ENCODE results near the gene SORCS2. TPM values are rescaled to one million over a fixed set of nuclear protein-coding genes. Genes with fewer than 3 reads are reported as not detected.

SORCS2 gene
- total RNA-seq, 1 donor from 2014 or later, result not detected

- H3K9me3 Mint-ChIP-seq, result no peaks in the 10 kb centered on the region
- H3K27ac Mint-ChIP-seq, result no peak overlapping the region
- ChIA-PET POLR2A (no interaction called here), CTCF (no interaction called here)
- H3K36me3 Mint-ChIP-seq (ENCODE audit: low read depth), result no peaks in the 10 kb centered on the region
- H3K4me3 Mint-ChIP-seq, result no peak overlapping the region
- no peak for TF ChIP-seq CTCF (IDR thresholded peaks at IDR 0.05)
- no peaks in the 10 kb centered on the region for H3K27me3 Mint-ChIP-seq
- intact Hi-C loops (cut with micrococcal nuclease), result no loop called here
- ATAC-seq (ENCODE audit: low read depth) (no peak), DNase-seq (no peak)
- no peaks in the 10 kb centered on the region for H3K4me1 Mint-ChIP-seq
Measured at GRCh38 chr4:7737268-7737645, 544.9 kb downstream of the SORCS2 start.

- H3K27ac Mint-ChIP-seq, result no peak overlapping the region
- no peaks in the 10 kb centered on the region for H3K36me3 Mint-ChIP-seq (ENCODE audit: low read depth)
- no peaks in the 10 kb centered on the region for H3K4me1 Mint-ChIP-seq
- intact Hi-C loops (cut with micrococcal nuclease), result no loop called here
- no peaks in the 10 kb centered on the region for H3K9me3 Mint-ChIP-seq
- ChIA-PET CTCF (no interaction called here), POLR2A (no interaction called here)
- TF ChIP-seq CTCF (IDR thresholded peaks at IDR 0.05), result no peak
- ATAC-seq (ENCODE audit: low read depth), result no peak
- H3K4me3 Mint-ChIP-seq, result no peak overlapping the region
- DNase-seq, result no peak
- no peaks in the 10 kb centered on the region for H3K27me3 Mint-ChIP-seq
Measured at GRCh38 chr4:7737752-7738457, 545.6 kb downstream of the SORCS2 start.

GRCh38 chr4:7738458-7739076 is 546.2 kb downstream of the SORCS2 start:
- POLR2A ChIA-PET, result no interaction called here
- H3K36me3 Mint-ChIP-seq (ENCODE audit: low read depth), result no peaks in the 10 kb centered on the region
- DNase-seq (no peak), ATAC-seq (ENCODE audit: low read depth) (no peak)
- H3K9me3 Mint-ChIP-seq, result no peaks in the 10 kb centered on the region
- intact Hi-C loops (cut with micrococcal nuclease), result no loop called here
- H3K27ac Mint-ChIP-seq, result no peak overlapping the region
- no peaks in the 10 kb centered on the region for H3K4me1 Mint-ChIP-seq
- CTCF ChIA-PET, result no interaction called here
- TF ChIP-seq CTCF (IDR thresholded peaks at IDR 0.05), result no peak
- no peak overlapping the region for H3K4me3 Mint-ChIP-seq
- H3K27me3 Mint-ChIP-seq, result no peaks in the 10 kb centered on the region

- intact Hi-C loops (cut with micrococcal nuclease), result no loop called here
- DNase-seq (no peak), ATAC-seq (ENCODE audit: low read depth) (no peak)
- no peak overlapping the region for H3K4me3 Mint-ChIP-seq
- no peaks in the 10 kb centered on the region for H3K9me3 Mint-ChIP-seq
- ChIA-PET CTCF (no interaction called here), POLR2A (no interaction called here)
- no peaks in the 10 kb centered on the region for H3K27me3 Mint-ChIP-seq
- H3K36me3 Mint-ChIP-seq (ENCODE audit: low read depth), result no peaks in the 10 kb centered on the region
- H3K27ac Mint-ChIP-seq, result no peak overlapping the region
- no peak for TF ChIP-seq CTCF (IDR thresholded peaks at IDR 0.05)
- no peaks in the 10 kb centered on the region for H3K4me1 Mint-ChIP-seq
Measured at GRCh38 chr4:7739077-7739917, 547.0 kb downstream of the SORCS2 start.

Data from activated B cell treated with CpG ODN at 0.5 μM for 24 hours (primary cell).